ENCODE results near the gene SNRPA.

SNRPA gene

DNA sequence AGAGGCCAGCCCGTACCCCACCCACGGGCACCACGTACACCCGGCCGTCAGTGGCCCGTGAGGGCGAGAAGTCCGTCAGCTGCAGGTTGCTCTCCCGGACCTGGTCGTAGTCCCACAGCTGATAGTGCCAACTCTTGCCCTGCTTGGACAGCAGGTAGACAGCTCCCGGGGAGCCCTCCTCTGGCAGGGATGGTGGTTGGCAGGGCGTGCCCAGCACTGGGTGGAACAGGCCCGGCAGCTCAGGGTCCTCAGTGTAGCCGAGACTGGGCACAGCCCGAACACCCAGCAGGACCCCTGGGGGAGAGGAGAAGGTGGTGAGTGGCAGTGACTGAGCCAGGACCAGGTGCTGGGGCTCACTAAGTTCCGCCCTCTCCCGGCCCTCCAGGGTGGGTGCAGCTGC lies 8.5 kb upstream of the SNRPA start:
- H3K4me3 ChIP-seq (ENCODE audit: low read depth, low read length) = no peak overlapping the region
- TF ChIP-seq POLR2A (IDR thresholded peaks at IDR 0.05; ENCODE audit: extremely low read depth, insufficient read length) (no peak), MYC (IDR thresholded peaks at IDR 0.05; ENCODE audit: low read depth, low read length) (no peak)
- TF ChIP-seq, protein P1, sequence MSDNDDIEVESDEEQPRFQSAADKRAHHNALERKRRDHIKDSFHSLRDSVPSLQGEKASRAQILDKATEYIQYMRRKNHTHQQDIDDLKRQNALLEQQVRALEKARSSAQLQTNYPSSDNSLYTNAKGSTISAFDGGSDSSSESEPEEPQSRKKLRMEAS (IDR thresholded peaks at IDR 0.05; ENCODE audit: low read depth, low read length) = no peak
- TF ChIP-seq, protein P2, sequence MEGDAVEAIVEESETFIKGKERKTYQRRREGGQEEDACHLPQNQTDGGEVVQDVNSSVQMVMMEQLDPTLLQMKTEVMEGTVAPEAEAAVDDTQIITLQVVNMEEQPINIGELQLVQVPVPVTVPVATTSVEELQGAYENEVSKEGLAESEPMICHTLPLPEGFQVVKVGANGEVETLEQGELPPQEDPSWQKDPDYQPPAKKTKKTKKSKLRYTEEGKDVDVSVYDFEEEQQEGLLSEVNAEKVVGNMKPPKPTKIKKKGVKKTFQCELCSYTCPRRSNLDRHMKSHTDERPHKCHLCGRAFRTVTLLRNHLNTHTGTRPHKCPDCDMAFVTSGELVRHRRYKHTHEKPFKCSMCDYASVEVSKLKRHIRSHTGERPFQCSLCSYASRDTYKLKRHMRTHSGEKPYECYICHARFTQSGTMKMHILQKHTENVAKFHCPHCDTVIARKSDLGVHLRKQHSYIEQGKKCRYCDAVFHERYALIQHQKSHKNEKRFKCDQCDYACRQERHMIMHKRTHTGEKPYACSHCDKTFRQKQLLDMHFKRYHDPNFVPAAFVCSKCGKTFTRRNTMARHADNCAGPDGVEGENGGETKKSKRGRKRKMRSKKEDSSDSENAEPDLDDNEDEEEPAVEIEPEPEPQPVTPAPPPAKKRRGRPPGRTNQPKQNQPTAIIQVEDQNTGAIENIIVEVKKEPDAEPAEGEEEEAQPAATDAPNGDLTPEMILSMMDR (IDR thresholded peaks at IDR 0.05; ENCODE audit: low read depth, low read length) = no peak
- no peak for DNase-seq (ENCODE audit: low read depth)

DNA sequence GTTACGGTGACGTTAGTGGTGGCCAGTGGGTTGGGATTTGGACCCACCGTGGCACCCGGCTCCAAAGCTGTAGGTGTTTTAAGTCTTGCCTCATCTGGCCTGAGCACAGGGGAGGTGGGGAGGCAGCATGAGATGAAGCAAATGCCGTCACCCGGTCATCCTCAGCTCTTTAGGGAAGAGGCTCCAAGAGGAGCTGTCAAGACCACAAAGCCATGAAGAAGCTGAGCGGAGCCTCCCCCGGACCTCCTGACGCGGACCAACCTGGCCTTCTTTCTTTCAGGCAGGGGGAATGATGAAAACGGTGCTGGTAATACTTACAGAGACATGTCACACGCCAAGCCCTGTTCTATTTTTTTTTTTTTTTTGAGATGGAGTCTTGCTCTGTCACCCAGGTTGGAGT lies 8.1 kb upstream of the SNRPA start:
- no peak overlapping the region for H3K4me3 ChIP-seq (ENCODE audit: low read depth, low read length)
- no peak for DNase-seq (ENCODE audit: low read depth)
- TF ChIP-seq, protein P2 (IDR thresholded peaks at IDR 0.05; ENCODE audit: low read depth, low read length) = no peak
- TF ChIP-seq, protein P1 (IDR thresholded peaks at IDR 0.05; ENCODE audit: low read depth, low read length) = no peak
- TF ChIP-seq POLR2A (IDR thresholded peaks at IDR 0.05; ENCODE audit: extremely low read depth, insufficient read length) = no peak
- no peak for TF ChIP-seq MYC (IDR thresholded peaks at IDR 0.05; ENCODE audit: low read depth, low read length)

DNA sequence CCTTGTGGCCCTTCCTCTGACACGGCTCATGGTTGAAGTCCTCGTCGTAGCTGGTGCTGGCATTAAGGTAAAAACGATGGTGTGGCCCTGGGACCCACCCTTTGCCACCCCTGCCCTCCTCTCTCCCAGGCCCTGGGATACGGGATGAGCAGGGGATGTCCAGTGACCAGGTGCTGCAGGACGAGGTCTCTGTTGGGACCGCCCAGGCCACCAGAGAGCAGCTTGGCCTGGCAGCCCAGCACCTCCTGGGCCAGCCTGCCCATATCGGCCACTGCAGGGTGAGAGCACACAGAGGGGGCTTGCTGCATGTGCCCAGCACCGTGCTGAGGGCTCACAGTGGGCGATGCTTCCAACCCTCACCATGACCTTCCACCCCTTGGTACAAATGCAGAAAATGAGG lies 7.1 kb upstream of the SNRPA start:
- no peak overlapping the region for H3K4me3 ChIP-seq (ENCODE audit: low read depth, low read length)
- no peak for DNase-seq (ENCODE audit: low read depth)
- TF ChIP-seq, protein P2 (IDR thresholded peaks at IDR 0.05; ENCODE audit: low read depth, low read length) = no peak

DNA sequence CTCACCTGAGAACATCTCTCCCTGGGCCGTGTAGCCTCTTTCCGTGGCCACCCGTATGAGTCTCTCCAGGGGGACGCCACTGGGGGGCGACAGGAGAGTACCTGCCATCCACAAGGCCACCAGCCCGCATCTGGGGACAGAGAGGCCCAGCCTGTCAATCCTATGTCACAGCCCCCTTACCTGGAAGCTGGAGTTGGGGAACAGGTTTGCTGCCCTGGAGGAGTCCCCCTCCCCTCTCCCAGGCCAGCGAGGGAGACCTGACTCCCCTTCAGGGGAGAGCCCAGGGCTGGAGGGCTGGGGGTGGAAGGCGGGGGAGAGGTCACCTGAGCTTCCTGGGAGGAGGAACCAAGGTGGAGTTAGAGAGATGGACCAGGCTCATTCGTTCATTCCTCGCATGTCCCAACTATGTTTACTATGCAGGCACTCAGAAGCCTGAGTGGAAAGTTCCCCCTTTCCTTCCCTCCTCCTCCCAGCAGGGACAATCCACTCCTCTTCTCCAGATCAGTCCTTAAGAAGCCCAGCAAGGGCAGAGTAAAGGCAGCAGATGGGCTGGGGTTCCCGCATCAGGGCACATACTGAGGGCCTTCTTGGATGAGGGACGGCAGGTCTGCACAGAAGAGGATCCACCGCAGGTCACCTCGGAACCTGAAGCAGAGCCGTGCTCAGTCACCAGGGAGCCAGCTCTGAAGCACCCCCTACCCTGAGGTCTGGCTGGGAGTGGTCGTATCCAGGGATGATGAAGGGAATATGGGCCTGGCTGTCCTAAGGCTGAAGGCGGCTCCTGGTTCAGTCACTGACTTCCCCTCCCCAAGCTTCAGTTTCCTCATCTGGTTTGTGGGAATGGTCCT lies 6.2 kb upstream of the SNRPA start:
- no peak for DNase-seq (ENCODE audit: low read depth)
- TF ChIP-seq POLR2A (IDR thresholded peaks at IDR 0.05; ENCODE audit: extremely low read depth, insufficient read length) = no peak
- TF ChIP-seq MYC (IDR thresholded peaks at IDR 0.05; ENCODE audit: low read depth, low read length) = no peak
- TF ChIP-seq, protein P2 (IDR thresholded peaks at IDR 0.05; ENCODE audit: low read depth, low read length) = no peak
- TF ChIP-seq, protein P1 (IDR thresholded peaks at IDR 0.05; ENCODE audit: low read depth, low read length) = no peak
- H3K4me3 ChIP-seq (ENCODE audit: low read depth, low read length) = no peak overlapping the region

DNA sequence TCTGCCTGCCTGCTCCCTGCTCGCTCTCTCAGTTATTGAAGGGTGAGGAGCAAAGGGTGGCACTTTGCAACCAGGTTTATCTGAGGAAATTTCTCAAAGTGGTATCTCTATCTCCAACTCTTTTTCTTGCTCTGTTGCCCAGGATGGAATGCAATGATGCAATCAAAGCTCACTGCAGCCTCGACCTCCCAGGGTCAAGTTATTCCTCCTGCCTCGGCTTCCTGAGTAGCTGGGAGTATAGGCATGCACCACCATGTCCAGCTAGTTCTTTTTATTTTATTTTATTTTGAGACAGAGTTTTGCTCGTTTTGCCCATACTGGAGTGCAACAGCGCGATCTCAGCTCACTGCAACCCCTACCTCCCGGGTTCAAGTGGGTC lies 5.6 kb upstream of the SNRPA start:
- DNase-seq (ENCODE audit: low read depth) = no peak
- TF ChIP-seq POLR2A (IDR thresholded peaks at IDR 0.05; ENCODE audit: extremely low read depth, insufficient read length) (no peak), MYC (IDR thresholded peaks at IDR 0.05; ENCODE audit: low read depth, low read length) (no peak)
- TF ChIP-seq, protein P2 (IDR thresholded peaks at IDR 0.05; ENCODE audit: low read depth, low read length) = no peak
- TF ChIP-seq, protein P1 (IDR thresholded peaks at IDR 0.05; ENCODE audit: low read depth, low read length) = no peak

More for the DNA sequence above, 5.6 kb upstream of the SNRPA start:
- H3K4me3 ChIP-seq (ENCODE audit: low read depth, low read length) = no peak overlapping the region

Data from NB4 (cell line).